ENCODE results near the gene CYB5A.

The CYB5A gene

GRCh38 chr18:74284980-74285355, 6.8 kb downstream of the CYB5A start:
- TF ChIP-seq, protein P1, sequence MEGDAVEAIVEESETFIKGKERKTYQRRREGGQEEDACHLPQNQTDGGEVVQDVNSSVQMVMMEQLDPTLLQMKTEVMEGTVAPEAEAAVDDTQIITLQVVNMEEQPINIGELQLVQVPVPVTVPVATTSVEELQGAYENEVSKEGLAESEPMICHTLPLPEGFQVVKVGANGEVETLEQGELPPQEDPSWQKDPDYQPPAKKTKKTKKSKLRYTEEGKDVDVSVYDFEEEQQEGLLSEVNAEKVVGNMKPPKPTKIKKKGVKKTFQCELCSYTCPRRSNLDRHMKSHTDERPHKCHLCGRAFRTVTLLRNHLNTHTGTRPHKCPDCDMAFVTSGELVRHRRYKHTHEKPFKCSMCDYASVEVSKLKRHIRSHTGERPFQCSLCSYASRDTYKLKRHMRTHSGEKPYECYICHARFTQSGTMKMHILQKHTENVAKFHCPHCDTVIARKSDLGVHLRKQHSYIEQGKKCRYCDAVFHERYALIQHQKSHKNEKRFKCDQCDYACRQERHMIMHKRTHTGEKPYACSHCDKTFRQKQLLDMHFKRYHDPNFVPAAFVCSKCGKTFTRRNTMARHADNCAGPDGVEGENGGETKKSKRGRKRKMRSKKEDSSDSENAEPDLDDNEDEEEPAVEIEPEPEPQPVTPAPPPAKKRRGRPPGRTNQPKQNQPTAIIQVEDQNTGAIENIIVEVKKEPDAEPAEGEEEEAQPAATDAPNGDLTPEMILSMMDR (IDR thresholded peaks at IDR 0.05; ENCODE audit: low read depth, low read length, missing control alignments) = no peak
- H3K4me3 ChIP-seq (ENCODE audit: low read depth, low read length) = no peak overlapping the region
- in situ Hi-C loops (cut with HindIII; ENCODE audit: low sequenced_read_pairs) = no loop called here
- DNase-seq (ENCODE audit: low read depth) = no peak

DNA sequence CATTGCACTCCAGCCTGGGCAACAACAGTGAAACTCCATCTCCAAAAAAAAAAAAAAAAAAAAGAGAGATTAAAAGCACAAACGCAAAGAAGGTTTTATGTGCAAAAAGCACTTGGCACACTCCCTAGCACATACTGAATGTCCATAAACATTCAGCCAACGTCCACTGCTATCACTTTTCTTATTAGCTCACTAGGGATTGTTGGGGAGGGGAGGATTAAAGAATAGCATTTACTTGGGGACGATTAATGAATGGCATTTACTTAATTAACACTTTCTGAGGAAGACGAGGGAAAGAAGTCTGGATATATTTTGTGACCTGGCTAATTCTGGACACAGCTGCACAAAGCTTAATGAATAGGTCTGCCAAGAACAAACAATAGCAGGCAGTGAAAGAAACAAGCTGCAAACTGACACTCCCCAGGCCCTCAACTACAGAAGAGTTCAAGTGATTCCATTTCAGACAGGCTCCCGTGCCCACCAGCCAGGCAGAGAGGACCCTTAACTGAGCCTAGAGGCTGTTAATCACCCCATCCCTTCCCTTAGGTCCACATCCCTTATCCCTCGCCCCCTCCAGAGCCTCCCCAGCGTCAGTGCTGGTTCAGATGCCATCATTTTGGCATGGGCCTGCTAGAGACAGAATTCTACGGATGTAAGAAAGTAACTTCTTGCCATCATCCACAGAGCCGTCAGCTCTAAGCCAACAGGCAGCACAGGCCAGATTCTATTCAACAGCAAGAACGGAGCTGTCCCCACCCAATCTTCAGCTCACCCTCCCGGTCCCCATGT, 7.4 kb downstream of the CYB5A start:
- TF ChIP-seq, protein P1 (IDR thresholded peaks at IDR 0.05; ENCODE audit: low read depth, low read length, missing control alignments) = no peak

DNA sequence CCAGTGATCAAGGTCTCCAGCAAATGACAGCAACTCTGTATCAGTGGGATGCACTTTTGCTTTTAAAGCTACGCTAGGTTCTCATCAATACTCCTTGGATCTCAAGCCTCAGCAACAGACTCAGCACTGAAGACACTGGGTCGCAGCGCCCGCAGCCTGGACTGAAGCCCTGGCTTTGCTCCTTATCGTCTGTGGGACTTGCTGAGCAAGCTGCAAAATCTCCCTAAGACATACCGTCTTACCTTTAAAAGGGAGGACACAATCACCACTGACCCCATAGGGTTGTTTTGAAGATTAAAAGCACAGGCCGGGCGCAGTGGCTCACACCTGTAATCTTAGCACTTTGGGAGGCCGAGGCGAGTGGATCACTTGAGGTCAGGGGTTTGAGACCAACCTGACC, 8.1 kb downstream of the CYB5A start:
- DNase-seq (ENCODE audit: low read depth) = no peak
- in situ Hi-C loops (cut with HindIII; ENCODE audit: low sequenced_read_pairs) = no loop called here
- H3K4me3 ChIP-seq (ENCODE audit: low read depth, low read length) = no peak overlapping the region
- TF ChIP-seq, protein P1 (IDR thresholded peaks at IDR 0.05; ENCODE audit: low read depth, low read length, missing control alignments) = no peak

More for the DNA sequence above, 7.4 kb downstream of the CYB5A start:
- in situ Hi-C loops (cut with HindIII; ENCODE audit: low sequenced_read_pairs) = no loop called here
- DNase-seq (ENCODE audit: low read depth) = no peak
- H3K4me3 ChIP-seq (ENCODE audit: low read depth, low read length) = no peak overlapping the region

DNA sequence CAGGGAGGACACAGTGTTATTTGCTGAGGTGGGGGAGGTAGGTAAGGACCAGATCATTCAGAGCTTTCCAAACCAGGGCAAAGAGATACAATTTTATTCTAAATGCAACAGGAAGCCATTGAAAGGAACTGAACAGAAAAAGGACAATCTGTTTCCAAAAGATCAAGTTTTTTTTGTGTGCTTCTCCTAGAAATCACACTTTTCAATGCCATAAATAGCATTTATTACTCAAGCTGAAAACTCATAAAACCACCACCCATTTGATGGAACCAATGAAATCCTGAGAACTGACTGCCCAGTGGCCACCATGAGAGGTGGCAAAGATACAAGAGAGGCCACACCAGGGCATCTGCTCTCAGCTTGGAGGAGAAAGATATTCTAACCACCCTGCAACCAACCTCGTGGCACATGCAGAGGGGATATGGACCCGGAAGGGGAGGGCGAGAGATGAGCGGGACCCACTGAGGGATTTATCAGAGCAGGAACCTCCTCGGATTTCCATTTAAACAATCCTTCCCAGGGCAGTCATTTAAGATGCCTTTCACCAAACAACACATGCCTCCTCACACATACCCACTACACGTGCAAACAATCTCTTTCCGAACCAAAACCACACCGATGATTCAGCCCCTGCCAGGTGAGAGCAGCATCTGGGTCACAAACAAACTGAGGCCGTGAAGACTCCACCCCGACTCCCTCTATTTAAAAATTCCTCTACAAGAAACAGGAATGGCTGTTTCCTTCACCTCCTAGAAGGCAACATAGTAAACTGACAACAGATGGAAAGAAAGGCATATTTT, 8.8 kb downstream of the CYB5A start:
- no peak overlapping the region for H3K4me3 ChIP-seq (ENCODE audit: low read depth, low read length)
- in situ Hi-C loops (cut with HindIII; ENCODE audit: low sequenced_read_pairs) = no loop called here
- TF ChIP-seq, protein P1 (IDR thresholded peaks at IDR 0.05; ENCODE audit: low read depth, low read length, missing control alignments) = no peak
- no peak for DNase-seq (ENCODE audit: low read depth)

GRCh38 chr18:74281980-74282754, 9.6 kb downstream of the CYB5A start:
- DNase-seq (ENCODE audit: low read depth) = no peak
- TF ChIP-seq, protein P1 (IDR thresholded peaks at IDR 0.05; ENCODE audit: low read depth, low read length, missing control alignments) = no peak
- in situ Hi-C loops (cut with HindIII; ENCODE audit: low sequenced_read_pairs) = no loop called here
- H3K4me3 ChIP-seq (ENCODE audit: low read depth, low read length) = no peak overlapping the region

All from astrocyte of the cerebellum (primary cell).